SU-DHL-6 (cell line): ENCODE data around the gene NXPH1.

Experiments
- CTCF ChIP-seq: fragments of 200-600 bp; sonication (generic); IDR thresholded peaks from one replicate; pipeline ENCODE4 v1.5.1; 2017; ENCODE audit warnings: antibody characterized with exemption, mild to moderate bottlenecking, low read length, moderate library complexity; ENCODE audit not compliant: insufficient read depth, poor library complexity, severe bottlenecking
- EZH2phosphoT487 ChIP-seq: fragments of 200-600 bp; sonication (generic), shearing (Covaris generic); conservative IDR thresholded peaks from 2 replicates; pipeline ENCODE4 v1.6.1; 2018; ENCODE audit warnings: mild to moderate bottlenecking, antibody characterized with exemption, low read length, moderate library complexity, mixed read lengths

GRCh38 chr7:8440670-8441069 is 7.3 kb downstream of the NXPH1 start:
- TF ChIP-seq CTCF (no peak), EZH2phosphoT487 (no peak)
